Right lobe of liver (tissue), 4 donors: ENCODE data around the gene RALGAPA2.

Experiments
- POLR2A ChIP-seq: fragments of 450-650 bp; IDR thresholded peaks from one replicate; pipeline ENCODE4 v1.6.1; 2017; ENCODE audit warnings: antibody characterized with exemption, mild to moderate bottlenecking
- TF ChIP-seq, protein P1 (sequence below), 4 donors: fragments of 200-600 bp in 3 of 4; fragments of 450-650 bp in 1 of 4; IDR thresholded peaks; one replicate each; pipeline versions ENCODE4 v1.5.1 to v1.8.0; 2016 to 2022; ENCODE audit warnings: antibody characterized with exemption in 4 of 4, mild to moderate bottlenecking in 2 of 4
- donor health status: DM: no; HTN: no; CAD: no.
- donor health status: DM: no; HTN: no; CAD: no.
- donor health status: DM: no; HTN: yes; CAD: no.

DNA sequence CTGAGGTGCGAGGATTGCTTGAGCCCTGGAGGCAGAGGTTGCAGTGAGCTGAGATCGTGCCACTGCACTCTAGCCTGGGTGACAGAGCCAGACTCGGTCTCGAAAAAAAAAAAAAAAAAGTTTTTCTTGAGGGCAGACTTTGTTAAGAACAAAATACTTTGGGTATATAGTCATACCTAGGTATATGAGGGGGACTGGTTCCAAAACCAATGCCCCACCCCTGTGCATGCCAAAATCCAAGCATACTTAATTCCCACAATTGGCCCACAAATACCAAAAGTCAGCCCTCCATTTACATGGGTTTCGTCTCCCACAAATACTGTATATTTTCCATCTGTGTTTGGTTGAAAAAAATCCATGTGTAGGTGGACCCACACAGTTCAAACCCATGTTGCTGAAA lies 224.6 kb downstream of the RALGAPA2 start:
- TF ChIP-seq POLR2A, result no peak
- TF ChIP-seq, protein P1, sequence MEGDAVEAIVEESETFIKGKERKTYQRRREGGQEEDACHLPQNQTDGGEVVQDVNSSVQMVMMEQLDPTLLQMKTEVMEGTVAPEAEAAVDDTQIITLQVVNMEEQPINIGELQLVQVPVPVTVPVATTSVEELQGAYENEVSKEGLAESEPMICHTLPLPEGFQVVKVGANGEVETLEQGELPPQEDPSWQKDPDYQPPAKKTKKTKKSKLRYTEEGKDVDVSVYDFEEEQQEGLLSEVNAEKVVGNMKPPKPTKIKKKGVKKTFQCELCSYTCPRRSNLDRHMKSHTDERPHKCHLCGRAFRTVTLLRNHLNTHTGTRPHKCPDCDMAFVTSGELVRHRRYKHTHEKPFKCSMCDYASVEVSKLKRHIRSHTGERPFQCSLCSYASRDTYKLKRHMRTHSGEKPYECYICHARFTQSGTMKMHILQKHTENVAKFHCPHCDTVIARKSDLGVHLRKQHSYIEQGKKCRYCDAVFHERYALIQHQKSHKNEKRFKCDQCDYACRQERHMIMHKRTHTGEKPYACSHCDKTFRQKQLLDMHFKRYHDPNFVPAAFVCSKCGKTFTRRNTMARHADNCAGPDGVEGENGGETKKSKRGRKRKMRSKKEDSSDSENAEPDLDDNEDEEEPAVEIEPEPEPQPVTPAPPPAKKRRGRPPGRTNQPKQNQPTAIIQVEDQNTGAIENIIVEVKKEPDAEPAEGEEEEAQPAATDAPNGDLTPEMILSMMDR (IDR thresholded peaks at IDR 0.05), result no peak
